SK-MEL-5 (cell line): ENCODE measurements around the gene ZNF853. TPM values are rescaled to one million over a fixed set of nuclear protein-coding genes. Genes with fewer than 3 reads are reported as not detected.
"Not testable (repeated sequence)": the region's sequence is repeated elsewhere in the genome, so short reads cannot be mapped to it uniquely, and the experiment has no call there.

Source experiments
- DNase-seq: peaks from one replicate; pipeline ENCODE4 v3.0.0-alpha.2; 2016; ENCODE audit warnings: low read depth, low spot score
- in situ Hi-C: cut with HindIII; loops from 2 replicates; pipeline ENCODE4 v1.10.0; 2016; ENCODE audit warnings: low sequenced_read_pairs, high pct_unique_total_duplicates, low pct_unique_long_range_greater_than_20kb
- polyA plus RNA-seq, 2 experiments: library from polyadenylated mRNA; depleted of rRNA; stranded (reverse); fragments of >200 nt; gene quantifications; 2 replicates each; pipeline ENCODE4 v1.2.3, GENCODE V29; 2015
- total RNA-seq: library from RNA; depleted of rRNA; stranded (reverse); fragments of >200 nt; shearing (Covaris generic); gene quantifications from 2 replicates; pipeline ENCODE4 v1.2.3, GENCODE V29; 2014; rRNA removed

The ZNF853 gene
- 0.16 and 0.35 TPM in 2 replicates for total RNA-seq
- 0.33 and 0.60 TPM in 2 replicates for polyA plus RNA-seq (2015; cell fraction: cytosol; rRNA removed)
- polyA plus RNA-seq (2015; cell fraction: nucleus; rRNA removed): 0.32 and 1.3 TPM in 2 replicates

DNA sequence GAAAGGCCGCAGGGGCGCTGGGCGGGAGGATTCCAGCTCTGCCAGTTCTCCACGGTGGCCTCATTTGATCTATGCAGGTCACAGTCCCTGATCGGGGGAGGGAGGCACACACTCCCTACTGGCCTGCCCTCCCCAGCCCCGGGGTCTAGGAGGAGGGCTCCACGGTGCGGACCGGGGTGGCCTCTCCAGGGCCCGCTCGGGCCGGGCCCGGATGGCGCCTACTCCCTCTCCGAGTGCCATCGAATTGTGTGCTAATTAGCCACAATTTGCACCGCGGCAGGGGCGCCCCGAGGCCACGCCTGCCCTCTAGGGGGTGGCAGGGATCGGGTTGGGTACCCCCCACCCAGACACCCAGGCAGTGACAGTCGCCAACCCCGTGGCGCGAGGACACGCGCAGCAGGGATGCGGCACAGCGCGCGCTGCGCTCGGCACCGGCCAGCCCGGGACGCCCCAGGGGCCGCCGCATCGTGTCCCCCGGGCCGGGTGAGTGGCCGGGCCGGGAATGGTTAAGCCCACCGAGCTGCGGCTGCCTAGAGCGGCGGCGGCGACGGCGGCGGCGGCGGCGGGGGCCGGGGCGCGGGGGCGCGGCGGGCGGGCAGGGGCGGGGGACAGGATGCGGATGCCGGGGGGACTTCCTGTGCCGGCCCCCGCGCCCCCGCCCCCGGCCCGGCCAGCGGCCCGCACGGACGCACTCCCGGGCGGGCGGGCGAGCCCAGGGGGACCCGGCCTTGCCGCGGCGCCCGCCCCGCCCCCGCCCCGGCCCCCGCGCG is at the start of gene ZNF853:
Gene ZNF853, plus strand, starts transcription at position 658 of the 770 bp plus-strand sequence. CDS start 565 bp downstream, outside the sequence.
- no peak for DNase-seq
- in situ Hi-C loops: no loop called here

DNA sequence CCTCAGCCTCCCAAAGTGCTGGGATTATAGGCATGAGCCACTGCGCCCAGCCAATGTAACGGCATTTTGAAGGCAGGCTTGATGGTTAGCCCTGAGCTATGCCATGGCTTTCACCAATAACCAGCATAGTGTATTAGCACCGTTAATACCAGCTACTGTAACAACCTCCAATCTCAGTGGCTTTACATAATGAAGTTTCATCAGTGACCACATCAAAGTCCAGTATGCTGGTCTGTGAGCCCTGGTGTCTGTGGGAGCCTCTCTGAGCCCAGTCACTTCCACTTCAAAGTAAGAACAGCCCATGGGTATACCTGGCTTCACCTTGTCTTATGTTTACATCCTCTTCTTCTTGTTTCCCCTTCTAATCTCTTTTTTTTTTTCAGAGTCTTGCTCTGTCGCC is 49.8 kb upstream of the ZNF853 start:
- DNase-seq: no peak
- in situ Hi-C loops: no loop called here

DNA sequence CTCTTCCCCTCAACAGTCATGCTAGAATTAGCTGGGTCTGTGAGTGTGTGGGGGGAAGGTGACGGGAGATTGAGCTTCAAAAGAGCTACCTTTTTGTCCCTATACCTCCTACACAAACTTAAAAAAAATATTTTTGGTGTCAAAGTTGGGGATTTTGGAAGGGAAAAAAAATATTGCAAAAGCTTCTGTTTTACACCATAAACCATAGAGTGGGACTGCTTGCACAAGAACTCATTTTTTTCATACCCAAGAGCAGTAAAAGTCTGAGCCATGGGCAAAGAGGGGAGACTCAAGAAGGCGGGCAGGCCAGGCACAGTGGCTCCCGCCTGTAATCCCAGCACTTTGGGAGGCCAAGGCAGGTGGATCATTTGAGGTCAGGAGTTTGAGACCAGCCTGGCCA is 47.5 kb upstream of the ZNF853 start:
- in situ Hi-C loops: no loop called here
- DNase-seq: no peak

DNA sequence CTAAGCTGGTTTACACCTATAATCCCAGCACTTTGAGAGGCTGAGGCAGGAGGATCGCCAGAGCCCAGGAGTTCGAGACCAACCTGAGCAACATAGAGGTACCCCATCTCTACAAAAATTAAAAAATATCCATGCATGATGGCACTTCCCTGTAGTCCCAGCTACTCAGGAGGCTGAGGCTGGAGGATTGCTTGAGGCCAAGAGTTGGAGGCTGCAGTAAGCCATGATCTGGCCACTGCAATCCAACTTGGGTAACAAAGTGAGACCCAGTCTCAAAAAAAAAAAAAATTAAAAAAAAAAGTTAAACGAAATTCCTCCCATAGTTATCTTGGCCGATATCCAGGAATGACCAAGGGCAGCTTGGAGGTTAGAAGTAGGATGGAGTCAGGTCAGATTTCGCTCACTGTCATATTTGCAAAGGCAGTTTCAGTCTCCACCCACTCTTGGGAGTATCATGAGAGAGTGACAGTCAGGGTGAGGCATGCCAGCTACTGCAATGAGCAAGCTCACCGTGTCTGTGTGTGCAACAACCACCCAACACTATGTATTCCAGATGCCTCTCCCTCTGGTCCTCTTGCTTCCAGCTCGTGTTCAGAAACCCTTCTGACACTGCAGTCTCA is 44.1 kb upstream of the ZNF853 start:
- in situ Hi-C loops: no loop called here

DNA sequence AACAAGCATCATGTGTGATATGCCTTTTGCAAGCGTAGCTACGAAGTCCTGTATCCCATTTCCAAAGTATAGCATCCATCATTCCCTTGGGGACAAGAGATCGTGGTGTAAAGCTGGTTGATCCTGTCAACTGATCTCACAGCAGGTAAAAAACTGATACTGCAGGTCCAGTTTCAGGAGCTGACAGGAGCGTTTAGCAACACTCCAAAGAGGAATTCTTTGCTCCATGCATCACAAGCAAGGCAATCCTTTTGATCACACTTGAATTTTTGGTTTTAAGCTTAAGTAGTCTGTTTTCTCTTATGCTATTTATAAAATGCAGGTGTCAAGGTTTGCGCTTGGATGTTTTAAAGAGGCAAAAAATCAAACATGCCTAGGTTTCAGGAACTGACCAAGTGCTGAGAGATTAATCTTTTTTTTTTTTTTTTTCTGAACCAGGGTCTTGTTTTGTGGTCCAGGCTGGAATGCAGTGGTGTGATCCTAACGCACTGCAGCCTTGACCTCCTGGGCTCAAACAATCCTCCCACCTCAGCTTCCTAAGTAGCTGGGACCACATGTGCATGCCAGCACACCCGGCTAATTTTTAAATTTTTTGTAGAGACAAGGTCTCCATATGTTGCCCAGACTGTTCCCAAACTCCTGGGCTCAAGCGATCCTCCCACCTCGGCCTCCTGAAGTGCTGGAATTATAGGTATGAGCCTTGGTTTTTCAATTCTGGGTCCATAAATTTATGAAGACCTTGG is 40.0 kb upstream of the ZNF853 start:
- DNase-seq: no peak
- in situ Hi-C loops: no loop called here

More for the DNA sequence above, 44.1 kb upstream of the ZNF853 start:
- no peak for DNase-seq

DNA sequence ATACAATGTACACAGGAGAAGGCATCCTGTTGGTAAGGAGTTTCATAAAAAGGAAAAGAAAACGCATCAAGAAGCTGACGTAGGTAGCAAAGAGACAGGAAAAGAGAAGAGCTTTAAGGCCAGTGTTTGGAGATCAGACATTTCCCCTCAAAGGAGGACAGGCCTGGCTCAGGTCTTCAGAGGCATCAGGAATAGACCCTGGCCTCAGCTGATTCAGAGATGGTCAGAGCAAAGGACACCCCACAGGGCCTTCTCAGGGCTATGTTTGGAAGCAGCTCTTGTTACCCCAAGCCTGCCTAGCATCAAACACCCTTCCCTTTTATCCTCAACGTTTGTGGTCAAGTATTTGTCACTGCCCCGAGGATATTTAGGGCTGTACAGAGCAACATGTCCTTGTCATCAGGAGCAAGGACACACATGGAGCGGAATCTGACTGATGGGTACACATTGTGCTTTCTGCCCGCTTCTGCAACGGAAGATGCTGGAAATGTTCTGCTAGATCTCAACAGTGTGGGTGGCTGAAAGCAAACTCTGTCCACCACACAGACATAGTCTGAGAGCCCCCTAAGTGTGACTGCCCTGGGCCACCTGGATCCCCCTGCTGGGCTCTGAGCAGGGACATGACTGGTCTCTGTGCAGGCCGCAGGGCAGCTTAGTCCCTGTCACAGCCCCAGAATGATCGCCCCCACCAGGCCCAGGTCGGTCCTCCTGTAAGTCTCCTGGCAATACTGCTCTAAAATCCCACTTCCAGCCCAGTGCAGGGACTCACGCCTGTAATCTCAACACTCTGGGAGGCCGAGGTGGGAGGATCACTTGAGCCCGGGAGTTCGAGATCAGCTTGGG is 39.2 kb upstream of the ZNF853 start:
- in situ Hi-C loops: no loop called here
- no peak for DNase-seq

DNA sequence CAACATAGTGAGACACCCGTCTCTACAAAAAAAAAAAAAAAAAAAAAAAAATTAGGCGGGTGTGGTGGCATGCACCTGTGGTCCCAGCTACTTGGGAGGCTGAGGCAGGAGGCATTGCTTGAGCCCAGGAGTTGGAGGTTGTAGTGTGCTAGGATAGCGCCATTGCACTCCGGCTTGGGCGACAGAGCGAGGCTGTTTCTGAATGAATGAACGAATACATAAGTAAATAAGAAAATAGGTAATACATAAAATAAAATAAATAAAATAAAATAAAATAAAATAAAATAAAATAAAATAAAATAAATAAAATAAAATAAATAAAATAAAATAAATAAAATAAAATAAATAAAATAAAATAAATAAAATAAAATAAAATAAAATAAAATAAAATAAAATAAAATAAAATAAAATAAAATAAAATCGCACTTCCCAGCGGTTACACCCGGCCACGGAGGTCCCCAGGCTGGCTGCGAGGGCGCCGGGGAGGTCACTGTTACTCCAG is 38.5 kb upstream of the ZNF853 start:
- in situ Hi-C loops, DNase-seq: not testable (repeated sequence)

DNA sequence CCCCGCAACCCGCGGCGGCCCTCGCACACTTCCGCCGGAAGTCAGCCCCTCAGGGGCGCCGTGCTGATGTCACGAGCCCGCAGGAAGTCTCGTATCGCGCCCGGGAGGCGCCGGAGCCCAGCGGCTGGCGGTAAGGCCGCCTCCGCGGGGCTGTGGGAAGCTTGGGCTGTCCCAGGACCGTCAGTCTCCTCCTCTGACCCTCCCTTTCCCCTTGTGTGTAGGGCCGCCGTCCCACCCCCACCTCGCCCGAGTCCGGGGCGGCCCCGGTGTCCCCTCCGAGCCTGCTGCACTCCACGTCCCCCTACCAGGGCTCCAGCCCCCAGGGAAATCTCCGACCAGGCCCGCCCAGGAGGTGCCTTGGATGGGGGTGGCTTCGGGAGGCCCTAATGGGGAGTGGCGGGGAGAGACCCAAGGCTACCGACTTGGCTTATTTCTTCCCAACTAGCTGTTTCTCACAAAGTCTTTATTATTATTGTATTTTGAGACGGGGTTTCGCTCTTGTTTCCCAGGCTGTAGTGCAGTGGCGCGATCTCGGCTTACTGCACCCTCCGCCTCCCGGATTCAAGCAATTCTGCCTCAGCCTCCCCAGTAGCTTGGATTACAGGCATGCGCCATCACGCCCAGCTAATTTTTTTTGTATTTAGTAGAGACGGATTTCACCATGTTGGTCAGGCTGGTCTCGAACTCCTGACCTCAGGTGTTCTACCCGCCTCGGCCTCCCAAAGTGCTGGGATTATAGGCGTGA is 37.9 kb upstream of the ZNF853 start, which contains the start of gene ZDHHC4:
Gene ZDHHC4, plus strand, starts transcription at position 86 of the 745 bp plus-strand sequence. CDS start 3,108 bp downstream, outside the sequence.
- peak; percentile 93 for DNase-seq
- in situ Hi-C loops: no loop called here

DNA sequence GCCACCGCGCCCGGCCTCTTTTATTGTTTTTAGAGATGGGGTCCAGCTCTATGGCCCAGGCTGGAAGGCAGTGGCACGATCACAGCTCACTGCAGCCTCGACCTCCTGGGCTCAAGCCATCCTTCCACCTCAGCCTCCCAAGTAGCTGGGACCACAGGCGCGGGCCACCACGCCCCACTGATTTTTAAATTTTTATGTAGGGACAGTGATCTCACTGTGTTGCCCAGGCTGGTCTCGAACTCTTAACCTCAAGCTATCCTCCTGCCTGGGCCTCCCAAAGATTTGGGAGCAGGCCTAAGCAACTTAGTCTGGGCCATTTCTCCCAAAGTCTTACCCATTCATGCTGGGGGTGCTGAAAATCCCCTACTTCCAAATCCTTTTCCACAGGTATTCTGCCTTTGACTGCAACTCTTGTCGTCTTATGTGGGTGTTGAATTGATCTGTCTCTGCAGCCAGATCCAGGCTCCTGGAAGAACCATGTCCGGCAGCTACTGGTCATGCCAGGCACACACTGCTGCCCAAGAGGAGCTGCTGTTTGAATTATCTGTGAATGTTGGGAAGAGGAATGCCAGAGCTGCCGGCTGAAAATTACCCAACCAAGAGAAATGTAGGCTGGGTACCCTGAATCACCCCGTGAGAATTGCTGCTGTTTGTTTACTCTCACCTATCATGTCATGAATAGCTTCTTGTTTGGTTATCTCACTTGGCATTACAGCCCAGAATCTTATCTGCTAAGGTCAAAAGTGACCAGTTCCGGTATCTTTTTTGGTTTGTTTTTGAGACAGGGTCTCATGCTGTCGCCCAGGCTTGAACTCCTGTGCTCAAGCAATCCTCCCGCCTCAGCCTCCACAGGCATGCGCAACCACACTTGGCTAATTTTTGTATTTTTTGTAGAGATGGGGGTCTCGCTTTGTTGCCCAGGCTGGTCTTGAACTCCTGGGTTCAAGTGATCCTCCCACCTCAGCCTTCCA is 37.0 kb upstream of the ZNF853 start:
- in situ Hi-C loops: no loop called here
- DNase-seq: no peak

DNA sequence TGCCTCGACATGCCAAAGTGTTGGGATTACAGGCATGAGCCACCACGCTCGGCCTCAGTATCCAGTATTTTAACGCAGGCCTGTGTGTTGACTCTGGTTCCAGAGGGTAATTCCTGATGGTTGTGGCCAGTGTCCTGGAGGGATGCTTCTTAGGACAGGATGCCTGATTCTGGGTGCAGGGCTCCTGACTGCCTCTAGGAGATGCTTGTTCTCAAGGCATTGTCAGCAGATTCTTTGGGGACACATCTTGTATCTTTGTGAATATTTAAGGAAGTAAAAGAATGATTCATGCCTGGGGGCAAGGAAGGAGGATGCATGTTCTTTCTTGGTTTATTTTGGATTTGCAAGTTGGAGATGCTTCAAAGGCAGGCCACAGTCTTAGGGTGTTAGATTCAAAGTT is 36.0 kb upstream of the ZNF853 start:
- in situ Hi-C loops: no loop called here
- DNase-seq: no peak

DNA sequence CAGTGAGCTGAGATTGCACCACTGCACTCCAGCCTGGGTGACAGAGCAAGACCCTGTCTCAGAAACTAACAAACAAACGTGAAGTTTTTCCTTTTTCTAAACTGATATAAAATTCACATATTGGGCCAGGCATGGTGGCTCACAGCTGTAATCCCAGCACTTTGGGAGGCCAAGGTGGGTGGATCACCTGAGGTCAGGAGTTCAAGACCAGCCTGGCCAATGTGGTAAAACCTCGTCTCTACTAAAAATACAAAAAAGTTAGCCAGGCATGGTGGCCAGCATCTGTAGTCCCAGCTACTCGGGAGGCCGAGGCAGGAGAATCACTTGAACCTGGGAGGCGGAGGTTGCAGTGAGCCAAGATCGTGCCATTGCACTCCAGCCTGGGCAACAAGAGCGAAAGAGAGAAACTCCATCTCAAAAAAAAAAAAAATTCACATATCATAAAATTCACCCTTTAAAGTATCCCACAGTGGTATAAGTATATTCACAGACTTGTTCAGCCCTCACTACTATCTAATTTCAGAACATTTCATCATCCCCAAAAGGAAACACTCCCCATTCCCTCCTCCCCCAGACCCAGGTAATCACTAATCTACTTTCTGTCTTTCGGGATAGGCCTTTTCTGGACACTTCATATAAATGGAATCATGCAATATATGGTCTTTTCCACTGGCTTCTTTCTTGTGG is 29.5 kb upstream of the ZNF853 start:
- DNase-seq, in situ Hi-C loops: not testable (repeated sequence)

DNA sequence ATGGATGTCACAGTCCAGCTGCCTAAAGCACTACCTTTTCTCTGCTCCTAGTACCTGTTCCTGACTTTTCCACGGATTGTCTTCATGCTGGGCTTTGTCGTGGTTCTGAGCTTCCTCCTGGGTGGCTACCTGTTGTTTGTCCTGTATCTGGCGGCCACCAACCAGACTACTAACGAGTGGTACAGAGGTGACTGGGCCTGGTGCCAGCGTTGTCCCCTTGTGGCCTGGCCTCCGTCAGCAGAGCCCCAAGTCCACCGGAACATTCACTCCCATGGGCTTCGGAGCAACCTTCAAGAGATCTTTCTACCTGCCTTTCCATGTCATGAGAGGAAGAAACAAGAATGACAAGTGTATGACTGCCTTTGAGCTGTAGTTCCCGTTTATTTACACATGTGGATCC is 26.8 kb upstream of the ZNF853 start:
- in situ Hi-C loops: no loop called here
- no peak for DNase-seq

DNA sequence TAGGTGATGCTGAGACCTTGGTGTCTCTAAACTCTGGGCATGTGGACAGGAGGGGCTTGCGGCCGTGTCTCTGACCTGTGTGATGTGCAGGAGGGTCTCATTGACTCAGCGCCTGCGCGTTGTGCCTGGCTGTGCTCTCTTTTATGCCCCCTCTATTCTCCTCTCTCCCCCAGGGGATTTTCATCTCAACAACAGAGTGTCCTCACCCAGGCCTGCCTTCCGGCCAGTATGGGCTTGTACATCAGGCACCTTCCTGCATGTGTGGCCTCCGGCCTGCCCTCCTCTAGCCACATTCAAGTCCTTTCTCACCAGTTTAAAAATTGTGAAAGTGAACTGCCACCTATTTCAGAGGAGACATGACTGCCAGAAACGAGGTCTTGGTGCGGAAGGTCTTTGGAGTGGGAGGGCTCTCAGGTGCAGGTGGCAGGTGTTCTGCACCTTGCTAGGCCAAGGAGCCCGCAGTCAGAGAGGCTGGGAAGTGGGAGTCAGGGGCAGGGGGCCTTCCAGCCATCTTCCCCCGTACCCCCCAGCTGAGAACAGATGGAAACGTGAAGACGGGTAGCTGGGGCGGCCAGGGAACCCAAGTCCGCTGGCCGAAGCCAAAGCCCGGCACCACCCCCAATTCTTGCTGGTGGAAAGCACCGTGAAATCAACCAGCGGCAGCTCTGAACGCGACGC is 26.1 kb upstream of the ZNF853 start:
- in situ Hi-C loops: no loop called here
- no peak for DNase-seq

DNA sequence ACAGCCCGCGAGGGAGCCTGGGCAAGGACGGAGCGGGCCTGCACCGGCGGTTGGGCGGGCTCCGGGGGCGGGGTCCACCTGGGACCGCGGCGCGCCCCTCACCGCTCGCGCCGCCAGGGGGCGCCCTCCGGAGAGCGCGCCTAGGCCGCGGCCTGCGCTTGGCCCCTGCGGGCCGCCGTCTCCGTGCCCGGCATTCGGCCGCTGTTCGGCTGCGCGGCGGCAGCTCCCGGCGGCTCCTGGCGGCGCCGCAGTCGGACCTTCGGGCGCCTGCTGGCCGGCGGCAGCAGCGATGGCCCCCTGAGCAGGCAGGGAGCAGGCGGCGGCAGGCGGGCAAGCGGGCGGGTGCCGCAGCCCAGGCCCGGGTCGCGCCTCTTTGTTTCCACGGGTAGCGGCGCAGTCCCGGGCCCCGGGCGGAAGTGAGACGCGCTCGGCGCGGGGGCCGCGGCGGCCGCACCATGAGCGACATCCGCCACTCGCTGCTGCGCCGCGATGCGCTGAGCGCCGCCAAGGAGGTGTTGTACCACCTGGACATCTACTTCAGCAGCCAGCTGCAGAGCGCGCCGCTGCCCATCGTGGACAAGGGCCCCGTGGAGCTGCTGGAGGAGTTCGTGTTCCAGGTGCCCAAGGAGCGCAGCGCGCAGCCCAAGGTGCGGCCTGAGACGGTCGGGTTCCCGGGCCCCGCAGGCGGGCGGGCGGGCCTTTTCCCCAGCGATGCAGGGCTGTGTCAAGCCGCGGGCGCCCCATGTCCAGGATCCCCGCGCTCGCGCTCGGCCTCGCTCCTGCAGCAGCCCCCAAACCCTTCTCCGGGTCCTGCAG is 25.4 kb upstream of the ZNF853 start, which contains the start of gene INTS15:
Gene INTS15, plus strand, starts transcription at position 193 of the 816 bp plus-strand sequence. Its CDS starts 263 bp downstream, at position 456.
- in situ Hi-C loops: no loop called here
- DNase-seq: peak; percentile 82
